HG03442 (cell line): ENCODE data around the gene PCCA.
A peak's percentile ranks its signal among the peaks of the same experiment; 100 is the strongest.
"Not testable (repeated sequence)": the region's sequence is repeated elsewhere in the genome, so short reads cannot be mapped to it uniquely, and the experiment has no call there.

Experiments
- ATAC-seq: cut with Tn5 transposase; IDR thresholded peaks from one replicate; pipeline ENCODE4 v1.9.1; 2021; ENCODE audit warnings: mild to moderate bottlenecking, moderate library complexity; ENCODE audit not compliant: unreplicated experiment

The PCCA gene

DNA sequence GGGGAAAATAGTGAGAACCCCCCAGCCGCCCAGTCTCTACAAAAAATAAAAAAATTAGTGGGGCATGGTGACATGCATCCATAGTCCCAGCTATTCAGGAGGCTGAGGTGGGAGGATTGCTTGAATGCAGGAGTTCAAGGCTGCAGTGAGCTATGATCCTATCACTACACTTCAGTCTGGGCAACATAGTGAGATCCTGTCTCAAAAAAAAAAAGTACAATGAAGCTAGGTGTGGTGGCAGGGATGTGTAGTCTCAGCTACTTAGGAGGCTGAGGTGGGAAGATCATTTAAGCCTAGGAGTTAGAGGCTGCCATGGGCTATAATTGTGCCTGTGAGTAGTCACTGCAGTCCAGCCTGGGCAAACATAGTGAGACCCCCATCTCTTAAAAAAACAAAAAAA lies 8.9 kb downstream of the PCCA start:
- no peak for ATAC-seq

DNA sequence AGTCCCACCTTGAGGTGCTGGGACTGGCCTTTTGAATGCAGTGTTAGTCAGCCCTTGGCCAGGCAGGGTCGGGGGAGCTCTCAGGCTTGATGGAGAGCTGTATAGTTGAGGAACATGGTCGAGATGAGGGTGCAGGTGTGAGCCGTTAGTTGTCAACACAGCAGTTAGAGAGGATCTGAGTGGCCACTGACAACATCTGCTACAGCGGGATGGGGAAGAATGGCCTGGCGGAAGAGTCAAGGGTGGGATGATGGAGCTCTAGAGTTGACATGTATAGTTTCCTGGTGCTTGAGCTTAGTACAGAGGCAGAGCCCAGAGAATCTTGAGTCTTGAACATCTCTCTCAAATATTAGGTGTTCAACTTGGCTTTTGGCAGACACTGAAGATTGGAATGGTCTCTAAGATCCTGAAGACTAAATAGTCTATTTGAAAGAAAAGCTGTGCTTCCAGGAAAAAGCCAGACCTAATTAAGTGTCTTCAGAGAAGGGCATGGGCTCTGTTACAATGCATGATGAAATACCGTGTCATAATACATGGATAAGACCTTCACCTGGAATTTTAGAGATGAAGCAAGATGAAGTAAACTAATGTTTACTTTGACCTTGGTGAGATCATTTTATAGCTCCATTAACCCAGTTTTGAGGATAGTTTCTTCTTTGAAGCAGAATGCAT lies 9.7 kb downstream of the PCCA start:
- ATAC-seq, result no peak

- ATAC-seq, result not testable (repeated sequence)
Observed at GRCh38 chr13:100099117-100099445, 10.2 kb downstream of the PCCA start.

DNA sequence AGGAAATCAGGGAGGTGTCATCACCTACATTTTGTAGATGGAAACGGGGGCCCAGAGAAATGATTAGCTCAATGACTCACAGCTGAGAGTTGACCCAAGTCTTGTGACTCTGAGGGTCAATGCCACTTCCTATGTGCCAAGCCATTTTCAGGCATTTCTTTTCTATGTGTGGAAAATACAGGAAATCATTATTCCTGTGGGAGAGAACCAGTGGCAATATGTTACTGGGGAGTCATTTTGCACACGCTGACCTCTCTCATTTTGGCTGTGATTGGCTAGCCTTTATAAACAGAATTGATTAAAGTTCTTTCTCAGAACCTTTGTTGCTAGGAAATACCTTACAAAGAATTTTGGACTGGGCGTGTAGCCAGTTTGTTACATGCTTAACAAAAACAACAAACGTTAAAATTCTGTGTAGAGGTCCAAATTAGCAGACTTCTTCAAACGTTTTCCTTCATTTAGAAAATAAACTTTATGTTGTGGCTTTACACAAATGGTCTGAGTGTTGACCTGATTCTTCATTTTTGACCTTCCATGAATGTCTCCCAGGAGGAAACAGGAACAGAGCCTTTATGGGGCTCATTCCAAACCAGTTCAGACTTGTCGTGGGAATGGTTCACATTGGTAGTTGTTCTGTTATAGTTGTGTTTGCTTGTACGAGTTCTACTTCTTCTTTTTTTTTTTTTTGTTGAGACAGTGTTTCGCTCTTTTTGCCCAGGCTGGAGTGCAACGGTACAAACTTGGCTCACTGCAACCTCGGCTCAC lies 11.4 kb downstream of the PCCA start:
- no peak for ATAC-seq

- ATAC-seq, result no peak
Observed at GRCh38 chr13:100102042-100102441, 13.1 kb downstream of the PCCA start.

GRCh38 chr13:100106005-100106404 lies 17.1 kb downstream of the PCCA start:
- ATAC-seq, result no peak

GRCh38 chr13:100106705-100107104 lies 17.8 kb downstream of the PCCA start:
- no peak for ATAC-seq

- peak; percentile 66 for ATAC-seq
Observed at GRCh38 chr13:100108913-100109507, 20.1 kb downstream of the PCCA start.

DNA sequence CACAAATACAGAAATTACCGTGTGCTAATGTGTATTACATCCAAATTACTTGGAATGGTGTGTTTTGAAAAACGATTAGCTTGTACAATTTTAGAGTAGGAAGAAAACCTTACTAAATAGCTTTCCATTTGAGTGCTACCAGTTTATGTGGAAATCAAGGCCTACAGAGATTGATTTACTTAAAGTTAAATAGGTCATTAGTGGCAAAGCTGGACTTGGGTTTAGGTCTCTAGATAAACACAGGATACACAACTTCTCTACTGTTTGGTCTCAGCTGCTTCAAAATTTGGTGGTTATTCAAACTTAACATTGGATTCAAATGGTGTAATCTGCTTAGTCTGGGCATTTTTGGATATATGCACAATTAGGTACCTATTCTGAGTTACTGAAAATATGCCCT lies 21.4 kb downstream of the PCCA start:
- no peak for ATAC-seq

- ATAC-seq, result no peak
Observed at GRCh38 chr13:100112186-100112838, 23.4 kb downstream of the PCCA start.

- peak; percentile 76 for ATAC-seq
Observed at GRCh38 chr13:100115693-100116254, 26.9 kb downstream of the PCCA start.

- ATAC-seq, result peak; percentile 57
Observed at GRCh38 chr13:100124265-100124664, 35.4 kb downstream of the PCCA start.

DNA sequence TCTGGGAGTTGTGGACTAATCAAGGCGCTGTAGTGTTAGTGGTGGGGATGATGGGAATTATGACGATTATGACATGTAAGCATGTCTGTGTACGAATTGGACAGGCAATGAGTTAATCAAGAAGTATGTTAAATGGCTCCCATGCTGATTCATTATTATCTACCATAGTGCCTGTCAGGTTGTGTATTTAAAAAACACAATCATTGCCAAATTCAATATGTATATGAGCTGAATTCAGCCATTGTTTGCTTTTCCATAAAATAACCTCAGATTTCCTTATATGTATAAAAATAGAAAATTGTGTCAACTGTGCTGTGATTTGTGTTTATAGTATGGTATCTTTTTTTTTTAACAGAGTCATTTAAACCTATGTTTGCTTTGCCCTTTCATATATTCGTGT lies 37.1 kb downstream of the PCCA start:
- ATAC-seq, result no peak

DNA sequence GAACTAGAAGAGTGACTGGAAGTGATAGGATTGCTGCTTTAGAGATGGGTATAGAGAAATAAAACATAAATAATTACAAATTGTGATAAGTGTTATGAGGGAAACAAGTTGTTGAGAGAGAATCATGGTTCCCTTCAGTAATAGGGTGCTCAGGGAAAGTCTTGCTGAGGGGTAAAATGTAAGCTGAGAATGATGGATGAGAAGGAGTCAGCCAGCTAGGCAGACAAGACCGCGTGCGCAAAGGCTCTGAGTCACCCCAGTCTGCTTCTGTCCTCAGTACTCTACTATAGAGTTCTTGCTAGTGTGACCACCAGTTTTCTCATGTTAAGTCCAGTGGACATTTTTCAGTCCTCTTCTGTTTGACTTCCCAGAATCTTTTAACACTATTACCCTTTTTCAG lies 39.5 kb downstream of the PCCA start:
- ATAC-seq, result no peak

DNA sequence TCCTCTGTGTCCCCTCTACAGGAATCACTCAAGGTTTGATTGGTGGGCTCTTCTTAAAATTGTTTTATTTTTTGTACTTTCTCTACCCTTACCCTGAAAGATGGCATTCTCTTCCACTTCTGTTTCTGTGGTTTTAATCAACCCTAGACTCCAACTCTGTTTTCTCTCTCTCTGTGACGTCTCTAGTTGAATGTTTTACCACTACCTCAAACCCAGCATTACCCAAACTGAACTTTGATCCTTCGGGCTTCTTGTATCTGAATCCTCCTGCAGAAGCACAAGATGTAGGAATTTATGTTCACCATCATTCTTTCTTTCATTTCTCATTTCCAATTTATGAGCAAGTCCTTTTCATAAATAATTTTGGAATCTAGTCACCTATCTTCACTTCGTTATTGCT lies 39.9 kb downstream of the PCCA start:
- no peak for ATAC-seq

DNA sequence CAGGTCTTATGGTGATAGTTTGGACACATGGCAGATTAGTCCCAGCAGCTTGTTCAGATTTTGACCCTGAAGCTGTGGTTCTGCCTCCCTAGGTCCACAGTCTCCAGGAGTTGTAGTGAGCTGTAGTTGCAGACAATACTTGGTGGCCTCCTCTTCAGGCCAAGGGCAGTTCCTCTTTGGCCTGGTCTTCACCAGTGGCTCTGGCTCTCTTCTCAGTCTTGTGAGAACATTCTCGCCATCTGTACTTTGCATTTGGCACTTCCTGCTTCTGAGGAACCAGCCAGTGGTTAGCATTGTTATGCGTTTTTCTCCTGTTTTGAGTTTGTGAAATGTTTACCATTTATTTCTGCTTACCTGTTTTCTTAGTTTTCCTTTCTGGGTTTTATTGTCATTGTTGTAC lies 40.7 kb downstream of the PCCA start:
- peak; percentile 81 for ATAC-seq

DNA sequence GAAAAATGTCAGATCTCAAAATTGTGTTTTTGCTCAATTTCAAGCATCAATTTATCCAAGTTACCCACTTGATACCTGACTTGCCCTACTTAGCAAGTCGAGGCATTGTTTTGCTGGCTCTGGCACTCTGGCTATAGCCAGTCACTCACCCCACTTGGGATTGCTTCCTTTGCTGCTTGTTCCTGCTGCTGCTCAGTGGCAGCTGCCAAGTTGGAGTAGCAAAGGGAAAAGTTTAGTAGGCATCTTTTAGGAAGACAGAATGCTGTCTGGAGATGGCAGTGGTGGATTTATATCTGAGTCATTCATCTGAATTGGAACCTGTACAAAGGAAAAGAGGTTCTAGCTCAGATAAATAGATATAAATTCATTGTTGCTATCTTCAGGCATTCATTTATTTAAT lies 41.2 kb downstream of the PCCA start:
- ATAC-seq, result no peak

DNA sequence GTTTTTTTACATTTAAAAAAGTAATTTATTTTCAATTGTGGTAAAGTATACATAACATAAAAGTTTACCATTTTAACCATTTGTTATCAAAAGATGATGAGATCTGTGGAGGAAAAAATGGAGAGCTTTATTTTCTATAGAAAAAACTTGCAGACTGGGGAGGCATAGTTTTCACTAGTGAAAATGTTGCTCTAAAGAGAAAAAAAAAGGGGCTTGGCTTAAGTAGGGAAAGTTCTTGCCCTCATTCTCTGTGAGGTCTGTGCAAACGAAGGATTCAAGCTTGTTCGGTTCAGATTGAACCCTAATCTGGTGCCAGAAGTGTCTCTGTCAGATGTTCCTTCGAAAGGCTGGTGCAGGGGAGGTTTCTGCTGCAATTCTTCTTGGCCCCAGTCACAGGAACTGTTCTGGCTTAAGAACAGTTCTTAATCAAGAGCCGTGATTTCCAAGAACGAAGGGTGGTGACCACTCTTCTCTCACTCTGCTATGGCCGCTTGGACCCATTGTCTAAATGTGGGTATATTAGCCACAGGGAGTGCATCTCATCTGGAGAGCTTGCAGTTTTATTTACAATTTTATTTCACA lies 42.1 kb downstream of the PCCA start:
- no peak for ATAC-seq

DNA sequence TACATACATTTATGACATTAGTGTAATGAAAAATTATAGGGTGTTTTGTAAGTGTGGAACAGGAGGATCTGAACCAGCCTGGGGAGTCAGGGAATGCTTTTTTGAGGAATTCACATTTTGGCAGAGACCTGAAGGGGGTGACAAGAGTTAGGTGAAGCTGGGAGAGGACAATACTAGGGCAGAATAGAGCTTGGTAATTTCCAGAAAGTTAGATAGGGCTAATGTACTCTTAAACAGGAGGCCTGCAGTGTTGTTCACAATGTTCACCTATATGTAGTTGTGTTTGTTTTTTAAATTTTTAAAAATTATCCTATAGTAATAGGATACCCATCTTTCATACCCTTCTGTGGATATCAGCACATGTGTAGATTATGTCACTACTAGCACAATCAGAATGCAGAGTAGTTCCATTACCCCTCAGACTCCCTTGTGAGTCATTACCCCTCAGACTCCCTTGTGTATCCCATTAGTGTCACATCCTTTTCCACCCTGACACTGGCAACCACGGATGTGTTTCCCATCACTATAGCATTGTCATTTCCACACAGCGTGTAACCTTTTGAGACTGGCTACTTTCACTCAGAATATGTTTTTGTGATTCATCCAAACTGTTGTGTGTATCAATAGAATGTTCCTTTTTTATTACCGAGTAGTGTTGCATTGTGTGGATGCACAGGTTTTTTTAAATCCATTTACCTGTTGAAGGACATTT lies 43.1 kb downstream of the PCCA start:
- ATAC-seq, result peak; percentile 46

- ATAC-seq, result no peak
Observed at GRCh38 chr13:100138859-100139491, 50.1 kb downstream of the PCCA start.
